ENCODE data around the gene FMNL2.

Gene FMNL2

GRCh38 chr2:152558158-152558984 lies 223.4 kb downstream of the FMNL2 start:
- no peak for DNase-seq (ENCODE audit: low read depth)

- no peak for DNase-seq (ENCODE audit: low read depth)
These were observed 224.0 kb downstream of the FMNL2 start for GRCh38 chr2:152559008-152559407.

DNA sequence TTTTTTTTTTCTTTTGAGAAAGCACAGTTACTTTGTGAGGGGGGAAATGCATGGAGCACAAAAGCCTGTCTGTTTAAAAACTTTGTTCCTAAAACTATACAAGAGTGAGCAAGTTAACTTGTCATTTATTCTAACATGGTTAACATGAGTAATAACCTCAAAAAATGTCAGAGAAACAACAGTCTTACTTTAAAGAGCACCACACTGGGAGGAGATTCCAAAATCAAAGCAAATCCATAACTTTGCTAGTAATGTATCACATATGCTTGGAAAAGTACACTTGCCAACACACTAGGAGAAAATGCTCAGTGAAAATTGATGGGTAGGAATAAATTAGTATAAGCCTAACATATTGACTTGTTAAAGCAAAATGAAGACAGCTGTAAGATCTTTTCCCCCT lies 225.2 kb downstream of the FMNL2 start:
- DNase-seq (ENCODE audit: low read depth), result no peak

GRCh38 chr2:152560873-152561595 lies 226.1 kb downstream of the FMNL2 start:
- DNase-seq (ENCODE audit: low read depth), result no peak

DNA sequence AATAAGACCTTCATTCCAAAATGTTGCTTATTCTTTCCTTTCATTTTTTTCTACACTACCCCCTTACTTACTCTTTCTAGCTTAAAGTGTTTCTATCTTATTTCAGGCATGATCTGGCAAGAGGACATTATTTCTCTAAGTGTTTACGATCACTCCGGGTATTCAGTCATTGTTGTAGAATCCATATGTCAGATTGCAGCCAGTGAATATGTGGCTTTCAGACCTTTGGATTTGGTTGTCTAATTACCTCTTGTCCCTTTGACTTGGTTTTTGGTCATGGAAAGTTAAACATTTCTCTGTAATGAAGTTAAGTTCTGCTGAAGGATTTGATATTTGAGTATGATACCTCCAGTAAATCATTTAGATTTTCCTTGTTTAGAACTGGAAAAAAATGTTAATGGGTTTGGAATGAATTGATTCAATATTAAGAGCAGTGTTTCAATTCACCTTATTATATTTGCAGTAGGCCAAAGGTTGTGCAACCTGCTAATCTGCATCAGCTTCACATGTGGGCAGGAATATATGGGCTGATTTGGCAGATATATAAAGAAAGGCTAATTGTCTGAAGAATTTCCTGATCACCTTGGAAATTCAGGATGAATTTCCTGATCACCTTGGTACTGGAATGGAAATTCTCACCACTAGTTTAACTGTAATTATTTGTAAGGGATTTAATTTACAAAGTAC lies 227.4 kb downstream of the FMNL2 start:
- no peak for DNase-seq (ENCODE audit: low read depth)

DNA sequence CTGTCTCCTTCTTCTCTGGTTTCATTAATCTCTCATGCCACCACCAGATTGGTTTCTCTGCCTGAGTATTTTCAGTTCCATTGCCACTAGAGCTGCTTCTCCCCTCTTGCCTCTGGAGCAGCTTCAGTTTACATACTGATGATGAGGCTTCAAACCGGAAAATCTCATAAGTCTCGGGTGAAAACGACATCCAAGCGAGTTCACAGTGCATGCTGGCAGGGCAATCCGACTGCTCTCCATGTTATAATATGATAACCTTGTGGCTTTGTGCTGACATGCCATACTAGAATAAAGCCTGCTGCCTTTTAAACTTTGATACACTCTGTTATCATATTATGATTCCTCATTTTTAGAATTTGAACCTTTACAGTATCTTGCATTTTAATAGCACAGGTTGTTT lies 228.8 kb downstream of the FMNL2 start:
- no peak for DNase-seq (ENCODE audit: low read depth)

- DNase-seq (ENCODE audit: low read depth), result no peak
These were observed 230.0 kb downstream of the FMNL2 start for GRCh38 chr2:152564754-152565551.

GRCh38 chr2:152565884-152566727 lies 231.1 kb downstream of the FMNL2 start:
- DNase-seq (ENCODE audit: low read depth), result no peak

GRCh38 chr2:152566728-152567069 lies 231.7 kb downstream of the FMNL2 start:
- no peak for DNase-seq (ENCODE audit: low read depth)

- DNase-seq (ENCODE audit: low read depth), result no peak
These were observed 233.6 kb downstream of the FMNL2 start for GRCh38 chr2:152568531-152568930.

GRCh38 chr2:152569186-152569585 lies 234.2 kb downstream of the FMNL2 start:
- DNase-seq (ENCODE audit: low read depth), result no peak

- DNase-seq (ENCODE audit: low read depth), result no peak
These were observed 236.2 kb downstream of the FMNL2 start for GRCh38 chr2:152571048-152571766.

GRCh38 chr2:152572031-152572430 lies 237.1 kb downstream of the FMNL2 start:
- DNase-seq (ENCODE audit: low read depth), result no peak

DNA sequence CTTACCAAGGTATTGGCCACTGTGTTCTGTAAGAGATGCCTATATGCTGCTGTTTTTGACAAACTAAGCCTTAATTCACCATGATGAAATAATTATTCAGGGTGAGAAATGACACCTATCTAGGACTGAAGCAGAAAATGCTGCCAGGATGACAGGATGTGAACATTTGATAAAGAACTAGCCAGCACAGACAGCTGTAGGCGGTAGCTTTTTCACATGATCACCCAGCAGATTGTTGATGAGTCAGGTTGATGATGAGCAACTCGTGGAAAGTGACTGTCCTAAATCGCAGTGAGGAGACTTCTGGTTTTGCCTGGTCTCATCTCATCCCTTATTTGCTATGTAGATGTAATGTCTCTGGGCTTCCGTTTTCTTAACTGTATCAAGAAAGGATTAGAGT lies 238.2 kb downstream of the FMNL2 start:
- DNase-seq (ENCODE audit: low read depth), result no peak

- DNase-seq (ENCODE audit: low read depth), result no peak
These were observed 242.6 kb downstream of the FMNL2 start for GRCh38 chr2:152577579-152577978.

DNA sequence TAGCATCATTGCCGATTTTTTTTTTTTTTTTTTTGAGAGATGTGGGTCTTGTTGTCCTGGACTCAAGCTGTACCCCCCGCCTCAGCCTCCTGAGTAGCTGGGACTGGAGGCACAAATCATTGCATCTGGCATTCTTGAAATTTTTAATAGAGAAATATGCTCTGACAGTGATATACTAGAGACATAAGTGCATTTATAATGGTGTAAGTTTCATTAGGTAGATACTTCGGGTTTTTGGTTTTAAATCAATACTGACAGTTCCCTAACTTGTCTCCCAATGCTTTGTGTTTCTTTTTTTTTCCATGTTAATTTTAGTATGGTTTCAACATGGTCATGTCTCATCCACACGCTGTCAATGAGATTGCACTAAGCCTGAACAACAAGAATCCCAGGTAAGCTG lies 243.6 kb downstream of the FMNL2 start:
- no peak for DNase-seq (ENCODE audit: low read depth)

- no peak for DNase-seq (ENCODE audit: low read depth)
These were observed 245.7 kb downstream of the FMNL2 start for GRCh38 chr2:152580714-152581113.

DNA sequence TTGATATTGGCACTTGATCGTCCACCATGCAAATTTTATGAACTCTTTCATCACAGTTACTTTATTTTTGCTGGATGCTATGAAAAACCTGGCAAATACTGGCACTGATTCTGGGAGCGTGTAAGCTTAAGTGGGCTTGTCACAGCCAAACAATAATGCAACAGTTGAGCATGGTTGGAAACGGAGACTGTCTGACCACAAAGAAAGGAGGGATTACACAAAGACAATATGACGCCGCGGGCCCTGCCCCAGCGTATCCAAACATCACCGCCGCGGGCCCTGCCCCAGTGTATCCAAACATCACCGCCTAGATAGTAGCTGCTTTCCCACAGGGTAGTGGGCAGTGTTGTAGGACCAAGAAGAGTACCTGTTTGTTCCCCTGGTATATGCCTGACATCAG lies 246.4 kb downstream of the FMNL2 start:
- no peak for DNase-seq (ENCODE audit: low read depth)

DNA sequence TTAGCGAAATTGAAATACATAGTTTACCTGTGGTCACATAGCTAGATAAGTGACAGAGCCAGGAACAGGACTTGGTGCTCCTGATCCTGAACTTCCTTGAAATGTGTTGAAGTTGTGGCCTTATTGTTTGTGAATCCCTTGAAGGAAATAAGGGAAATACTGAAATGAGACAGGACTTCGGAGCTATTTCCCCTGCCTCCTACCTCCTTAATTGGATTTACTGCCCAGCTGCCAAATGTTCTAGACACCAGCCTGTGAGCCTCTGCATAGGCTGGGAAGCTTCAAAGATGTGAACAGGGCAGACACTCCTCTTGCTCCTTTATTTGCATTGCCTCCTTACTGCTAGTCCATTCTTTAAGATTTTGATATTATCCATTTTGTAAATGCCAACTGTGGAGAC lies 247.1 kb downstream of the FMNL2 start:
- no peak for DNase-seq (ENCODE audit: low read depth)

GRCh38 chr2:152583512-152584229 lies 248.7 kb downstream of the FMNL2 start:
- no peak for DNase-seq (ENCODE audit: low read depth)

Measured in activated T-helper 9 cell treated with anti-CD3 and anti-CD28 coated beads, Interleukin-2, amount 50 U/mL, for 16 hours (primary cell).